HL-60 (cell line): Measurements from ENCODE around the gene OPN3.

Experiments used
- GABPA ChIP-seq: IDR thresholded peaks from 2 replicates; pipeline ENCODE4 v1.6.1; 2012; ENCODE audit warnings: low read depth
- POLR2AphosphoS5 ChIP-seq: IDR thresholded peaks from 2 replicates; pipeline ENCODE4 v1.6.1; 2012; ENCODE audit warnings: low read depth
- SPI1 ChIP-seq: IDR thresholded peaks from 2 replicates; pipeline ENCODE4 v1.6.1; 2012; ENCODE audit warnings: low read depth, mild to moderate bottlenecking, borderline replicate concordance
- TF ChIP-seq, protein P1 (sequence below): IDR thresholded peaks from one replicate; pipeline ENCODE4 v1.5.1; 2011; ENCODE audit warnings: low read length, control low read depth, inconsistent platforms; ENCODE audit not compliant: insufficient read depth
- TF ChIP-seq, protein P2 (sequence below): IDR thresholded peaks from 2 replicates; pipeline ENCODE4 v1.6.1; 2012; ENCODE audit warnings: low read depth; ENCODE audit not compliant: insufficient replicate concordance

DNA sequence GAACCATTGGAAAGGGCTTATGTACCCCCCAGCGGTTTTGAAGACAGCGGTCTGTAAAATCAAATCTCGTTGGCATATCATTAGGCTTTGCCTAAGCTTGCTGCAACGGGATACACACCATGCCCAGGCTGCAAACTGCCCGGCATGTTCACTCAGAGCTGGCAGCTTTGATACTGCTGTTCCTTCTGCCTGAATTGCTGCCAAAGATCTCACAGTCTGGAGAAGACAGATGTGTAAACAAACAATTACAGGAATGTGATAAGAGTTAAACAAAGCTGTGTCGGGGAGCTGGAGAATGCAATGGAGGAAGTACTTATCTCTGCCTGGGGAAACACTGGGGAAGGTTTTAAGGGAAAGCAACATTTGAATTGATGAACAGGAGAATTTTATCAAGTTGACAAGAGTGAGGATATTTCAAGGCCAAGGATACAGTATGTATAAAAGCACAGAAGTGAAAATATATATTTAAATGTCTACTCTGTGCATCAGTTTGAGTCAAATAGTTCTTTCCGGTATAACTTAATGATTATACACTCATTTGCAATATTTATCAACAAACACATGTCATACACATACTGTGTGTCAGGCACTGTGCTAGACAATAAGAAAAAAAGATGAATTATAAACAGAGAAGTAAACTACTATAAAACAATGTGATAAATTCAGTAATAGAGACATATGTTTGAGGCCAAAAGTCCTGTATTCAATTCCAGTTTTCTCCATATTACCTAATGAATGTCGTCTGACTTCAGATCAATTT lies 29.9 kb downstream of the OPN3 start:
- TF ChIP-seq, protein P1, sequence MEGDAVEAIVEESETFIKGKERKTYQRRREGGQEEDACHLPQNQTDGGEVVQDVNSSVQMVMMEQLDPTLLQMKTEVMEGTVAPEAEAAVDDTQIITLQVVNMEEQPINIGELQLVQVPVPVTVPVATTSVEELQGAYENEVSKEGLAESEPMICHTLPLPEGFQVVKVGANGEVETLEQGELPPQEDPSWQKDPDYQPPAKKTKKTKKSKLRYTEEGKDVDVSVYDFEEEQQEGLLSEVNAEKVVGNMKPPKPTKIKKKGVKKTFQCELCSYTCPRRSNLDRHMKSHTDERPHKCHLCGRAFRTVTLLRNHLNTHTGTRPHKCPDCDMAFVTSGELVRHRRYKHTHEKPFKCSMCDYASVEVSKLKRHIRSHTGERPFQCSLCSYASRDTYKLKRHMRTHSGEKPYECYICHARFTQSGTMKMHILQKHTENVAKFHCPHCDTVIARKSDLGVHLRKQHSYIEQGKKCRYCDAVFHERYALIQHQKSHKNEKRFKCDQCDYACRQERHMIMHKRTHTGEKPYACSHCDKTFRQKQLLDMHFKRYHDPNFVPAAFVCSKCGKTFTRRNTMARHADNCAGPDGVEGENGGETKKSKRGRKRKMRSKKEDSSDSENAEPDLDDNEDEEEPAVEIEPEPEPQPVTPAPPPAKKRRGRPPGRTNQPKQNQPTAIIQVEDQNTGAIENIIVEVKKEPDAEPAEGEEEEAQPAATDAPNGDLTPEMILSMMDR, result no peak
- TF ChIP-seq POLR2AphosphoS5 (no peak), GABPA (no peak), SPI1 (no peak)
- TF ChIP-seq, protein P2, sequence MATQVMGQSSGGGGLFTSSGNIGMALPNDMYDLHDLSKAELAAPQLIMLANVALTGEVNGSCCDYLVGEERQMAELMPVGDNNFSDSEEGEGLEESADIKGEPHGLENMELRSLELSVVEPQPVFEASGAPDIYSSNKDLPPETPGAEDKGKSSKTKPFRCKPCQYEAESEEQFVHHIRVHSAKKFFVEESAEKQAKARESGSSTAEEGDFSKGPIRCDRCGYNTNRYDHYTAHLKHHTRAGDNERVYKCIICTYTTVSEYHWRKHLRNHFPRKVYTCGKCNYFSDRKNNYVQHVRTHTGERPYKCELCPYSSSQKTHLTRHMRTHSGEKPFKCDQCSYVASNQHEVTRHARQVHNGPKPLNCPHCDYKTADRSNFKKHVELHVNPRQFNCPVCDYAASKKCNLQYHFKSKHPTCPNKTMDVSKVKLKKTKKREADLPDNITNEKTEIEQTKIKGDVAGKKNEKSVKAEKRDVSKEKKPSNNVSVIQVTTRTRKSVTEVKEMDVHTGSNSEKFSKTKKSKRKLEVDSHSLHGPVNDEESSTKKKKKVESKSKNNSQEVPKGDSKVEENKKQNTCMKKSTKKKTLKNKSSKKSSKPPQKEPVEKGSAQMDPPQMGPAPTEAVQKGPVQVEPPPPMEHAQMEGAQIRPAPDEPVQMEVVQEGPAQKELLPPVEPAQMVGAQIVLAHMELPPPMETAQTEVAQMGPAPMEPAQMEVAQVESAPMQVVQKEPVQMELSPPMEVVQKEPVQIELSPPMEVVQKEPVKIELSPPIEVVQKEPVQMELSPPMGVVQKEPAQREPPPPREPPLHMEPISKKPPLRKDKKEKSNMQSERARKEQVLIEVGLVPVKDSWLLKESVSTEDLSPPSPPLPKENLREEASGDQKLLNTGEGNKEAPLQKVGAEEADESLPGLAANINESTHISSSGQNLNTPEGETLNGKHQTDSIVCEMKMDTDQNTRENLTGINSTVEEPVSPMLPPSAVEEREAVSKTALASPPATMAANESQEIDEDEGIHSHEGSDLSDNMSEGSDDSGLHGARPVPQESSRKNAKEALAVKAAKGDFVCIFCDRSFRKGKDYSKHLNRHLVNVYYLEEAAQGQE, result no peak
